GM19438 (cell line): ENCODE measurements around the gene GRIK4.

Experiments
- ATAC-seq: cut with Tn5 transposase; IDR thresholded peaks from one replicate; pipeline ENCODE4 v1.9.1; 2021; ENCODE audit warnings: low read depth; ENCODE audit not compliant: unreplicated experiment

GRIK4 gene

DNA sequence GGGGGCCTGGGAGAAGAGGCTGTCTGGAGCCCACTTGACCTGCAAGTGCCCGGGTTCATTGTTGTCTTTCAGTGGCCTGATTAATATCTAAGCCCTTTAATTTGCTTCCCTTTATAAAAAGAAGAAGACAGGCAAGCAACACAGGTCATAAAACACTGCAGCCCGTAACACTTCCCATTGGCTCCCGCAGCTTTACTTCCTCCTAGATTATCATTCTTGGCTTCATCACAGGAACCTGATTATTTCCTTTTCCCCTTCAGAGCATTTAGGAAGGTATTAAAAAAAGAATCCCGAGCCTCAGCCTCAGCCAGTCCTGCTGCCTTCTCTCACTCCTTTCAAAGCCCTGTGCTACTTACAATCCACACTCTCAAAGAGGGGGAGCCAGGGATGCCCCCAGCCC is 183.2 kb downstream of the GRIK4 start:
- ATAC-seq: no peak

DNA sequence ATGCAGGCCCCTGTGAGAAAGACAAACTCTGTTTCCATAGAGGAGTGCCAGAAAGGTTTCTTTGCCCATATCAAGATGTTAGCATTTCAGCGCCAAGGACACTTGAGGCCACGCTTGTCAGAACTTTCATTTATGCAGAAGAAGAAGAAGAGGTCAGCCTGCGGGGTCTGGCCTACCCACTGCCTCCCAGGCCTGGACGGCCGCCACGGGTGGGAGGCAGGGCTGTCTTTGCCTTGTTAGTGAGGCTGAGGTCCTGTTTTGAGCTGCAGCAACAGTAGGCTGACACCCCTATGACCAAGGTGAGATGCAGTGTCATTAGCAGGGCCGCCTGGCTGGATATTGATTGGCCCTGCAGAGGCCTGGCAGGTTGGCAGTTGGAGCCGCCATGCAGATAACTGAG is 183.9 kb downstream of the GRIK4 start:
- no peak for ATAC-seq

DNA sequence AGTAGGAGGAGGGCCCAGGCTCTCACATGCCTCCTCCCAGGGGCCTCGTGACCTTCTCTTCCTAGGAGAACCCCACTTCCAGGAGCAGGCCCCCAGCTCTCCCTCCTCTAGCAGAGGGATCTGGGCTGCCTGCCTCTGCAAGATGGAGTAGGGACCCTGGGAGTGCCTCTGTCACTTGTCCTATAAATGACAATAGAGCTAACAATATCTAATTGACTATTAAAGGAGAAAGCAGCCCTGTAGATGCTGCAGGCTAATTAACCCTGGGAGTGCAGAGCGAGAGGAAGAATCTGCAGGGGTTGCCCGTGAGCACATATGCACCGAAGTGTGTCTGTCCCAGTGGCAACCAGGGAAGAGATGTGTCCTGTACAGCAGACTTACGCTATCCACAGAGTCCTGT is 184.4 kb downstream of the GRIK4 start:
- no peak for ATAC-seq

DNA sequence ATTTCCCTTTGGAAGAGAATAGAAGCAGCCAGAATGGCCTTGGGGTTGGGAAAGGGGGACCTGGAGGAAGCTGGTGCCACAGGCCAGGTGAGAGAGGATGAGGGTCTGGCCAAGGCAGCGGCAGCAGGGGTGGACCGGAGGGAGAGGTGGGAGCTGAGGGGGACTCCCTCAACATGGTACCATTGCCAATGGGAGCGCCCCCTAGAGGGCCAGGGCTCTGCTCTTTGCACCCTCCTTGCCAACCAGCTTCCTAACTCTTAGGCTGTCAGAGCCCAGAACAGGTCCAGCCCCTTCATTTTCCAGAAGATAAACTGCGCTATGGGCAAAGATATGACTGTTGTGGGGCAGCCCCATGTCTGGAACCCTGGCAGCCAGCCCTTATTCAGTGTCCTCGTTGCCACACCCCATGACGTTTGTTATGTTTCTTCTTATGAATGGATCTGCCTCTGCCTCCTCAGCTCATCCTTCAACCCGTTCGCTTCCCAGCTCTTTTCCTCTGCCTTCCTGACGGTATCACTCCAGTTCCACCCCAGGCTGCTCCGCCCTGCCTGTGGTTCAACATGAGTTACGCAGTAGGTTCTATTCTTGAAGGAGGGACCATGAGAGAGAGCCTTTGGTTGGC is 185.2 kb downstream of the GRIK4 start:
- ATAC-seq: no peak

DNA sequence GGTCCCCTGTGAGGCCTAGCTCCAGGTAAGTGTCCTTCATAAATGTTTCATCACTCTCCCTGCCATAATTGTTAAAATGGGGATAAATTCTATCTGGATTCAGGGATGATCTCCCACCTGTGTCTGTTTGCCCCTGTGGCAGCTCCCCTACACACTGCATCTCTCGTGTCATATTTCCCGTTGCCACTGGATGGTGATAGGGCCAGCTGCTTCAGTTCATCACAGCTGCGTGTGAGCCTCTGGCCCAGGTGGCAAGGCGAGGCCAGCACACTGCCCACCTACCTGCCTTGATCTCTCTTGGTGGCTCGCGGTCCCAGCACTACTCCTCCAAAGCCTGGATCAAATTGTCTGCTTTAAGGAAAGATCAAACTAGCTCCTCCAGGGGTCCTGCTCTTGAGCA is 187.4 kb downstream of the GRIK4 start:
- no peak for ATAC-seq

DNA sequence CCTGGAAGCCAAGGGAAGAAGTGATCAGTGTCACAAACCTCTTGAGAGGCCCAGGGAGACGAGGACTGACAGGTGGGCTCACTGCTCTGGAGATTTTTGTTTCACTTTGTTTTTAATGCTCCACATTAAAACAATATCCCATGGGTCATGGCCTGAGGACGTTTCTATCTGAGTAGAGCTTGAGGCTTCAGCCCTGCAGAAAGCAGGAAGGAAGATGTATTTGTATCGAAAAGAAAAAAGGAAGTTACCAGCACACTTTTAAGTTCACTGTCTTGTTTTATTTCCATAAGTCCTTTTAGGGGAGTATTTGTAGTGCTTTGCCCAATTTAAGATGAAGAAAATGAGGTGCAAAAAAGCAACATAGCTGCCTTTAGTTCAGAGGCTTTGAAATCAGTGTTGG is 191.1 kb downstream of the GRIK4 start:
- no peak for ATAC-seq

DNA sequence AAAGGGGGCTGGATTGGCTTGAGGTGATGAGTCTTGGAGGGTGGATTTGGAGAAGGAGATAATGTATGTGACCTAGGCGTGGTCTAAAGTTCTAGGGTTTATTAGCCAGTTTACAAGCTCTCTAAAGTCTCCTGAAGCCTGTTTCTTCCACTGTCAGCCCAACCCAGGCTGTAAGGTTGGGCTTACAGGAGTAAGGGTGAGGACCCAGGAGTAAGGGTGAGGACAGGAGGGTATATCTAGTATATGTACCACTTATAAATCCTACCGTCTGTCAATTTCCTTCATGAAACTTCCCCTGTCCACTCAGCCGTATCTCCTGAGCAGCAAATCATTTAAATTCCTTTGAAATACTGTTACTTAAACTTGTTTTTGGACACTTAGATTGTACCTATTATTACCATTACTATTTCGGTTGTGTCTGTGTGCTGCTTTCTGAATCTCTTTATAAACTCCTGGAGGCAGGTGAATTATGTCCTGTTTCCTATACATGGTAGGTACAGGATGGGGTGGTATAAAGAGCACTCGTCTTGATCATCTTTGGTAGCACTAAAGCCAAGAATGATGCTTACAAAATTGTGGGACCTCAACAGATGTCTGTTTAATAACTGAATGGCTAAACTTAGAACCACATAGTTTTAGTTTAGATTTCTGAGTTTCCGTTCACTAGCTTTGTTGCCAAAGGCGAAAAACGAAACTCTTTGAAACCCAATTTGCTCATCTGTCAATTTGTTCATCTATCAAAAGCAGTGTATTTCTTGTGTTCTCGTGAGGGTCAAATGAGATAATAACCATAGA is 192.0 kb downstream of the GRIK4 start:
- ATAC-seq: peak; percentile 63

DNA sequence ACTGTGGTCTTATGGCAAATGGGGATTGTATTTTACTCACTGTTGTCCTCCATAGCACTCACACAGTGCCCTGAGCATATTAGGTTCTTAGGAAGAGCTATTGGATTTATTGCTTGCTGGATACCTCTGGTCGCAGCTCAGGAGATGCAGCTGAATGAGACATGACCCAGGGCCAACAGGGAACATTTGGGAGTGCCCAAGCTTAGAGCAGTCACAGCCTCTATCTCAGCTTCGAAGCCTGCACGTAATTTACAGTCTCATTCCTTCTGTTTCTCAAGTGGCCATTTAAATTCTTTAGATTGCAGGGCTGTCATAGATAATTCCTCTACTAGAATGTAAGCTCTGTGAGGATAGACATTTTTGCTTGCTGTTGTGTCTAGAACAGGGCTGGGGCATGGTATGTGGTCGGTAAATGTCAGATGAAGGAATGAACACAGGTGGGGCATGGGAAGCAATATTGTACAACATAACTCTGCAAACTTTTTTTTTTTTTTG is 192.8 kb downstream of the GRIK4 start:
- no peak for ATAC-seq

DNA sequence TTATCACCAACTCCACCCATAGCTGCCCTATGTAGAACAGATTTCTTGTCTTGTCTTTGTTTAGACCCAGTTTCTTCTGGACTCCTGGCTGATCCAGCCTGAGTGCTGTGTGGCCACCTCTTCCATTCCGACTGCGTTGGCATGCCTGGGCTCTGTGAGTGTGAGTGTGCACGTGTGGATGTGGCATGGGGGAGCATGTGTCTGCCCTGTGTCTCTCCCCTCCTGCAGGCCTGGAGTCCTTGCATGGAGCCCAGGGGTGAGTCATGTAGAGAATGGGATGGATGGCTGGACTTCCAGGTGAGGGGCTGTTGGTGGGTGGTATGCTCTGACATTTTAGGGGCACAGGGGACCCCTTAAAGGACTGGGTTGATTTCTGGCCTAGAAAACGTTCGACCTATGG is 194.7 kb downstream of the GRIK4 start:
- ATAC-seq: no peak

DNA sequence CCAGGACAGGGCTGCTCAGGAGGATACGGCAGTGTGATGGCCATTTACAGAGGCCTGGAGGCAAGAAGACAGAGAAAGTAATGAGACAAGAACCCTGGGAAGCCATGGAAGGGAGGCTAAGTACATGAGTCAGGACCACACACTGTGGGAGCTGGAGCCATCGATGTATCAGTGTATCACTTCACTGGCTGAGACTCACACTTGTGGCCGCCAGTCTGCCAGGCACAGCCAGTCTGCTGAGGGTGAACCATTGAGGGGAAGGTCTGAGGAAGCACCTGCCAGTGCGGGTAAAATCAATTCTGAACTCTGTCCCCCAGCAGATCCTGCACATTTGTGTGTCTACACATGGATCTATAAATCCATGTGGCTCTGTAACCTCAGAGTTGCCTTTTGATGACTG is 195.6 kb downstream of the GRIK4 start:
- no peak for ATAC-seq

DNA sequence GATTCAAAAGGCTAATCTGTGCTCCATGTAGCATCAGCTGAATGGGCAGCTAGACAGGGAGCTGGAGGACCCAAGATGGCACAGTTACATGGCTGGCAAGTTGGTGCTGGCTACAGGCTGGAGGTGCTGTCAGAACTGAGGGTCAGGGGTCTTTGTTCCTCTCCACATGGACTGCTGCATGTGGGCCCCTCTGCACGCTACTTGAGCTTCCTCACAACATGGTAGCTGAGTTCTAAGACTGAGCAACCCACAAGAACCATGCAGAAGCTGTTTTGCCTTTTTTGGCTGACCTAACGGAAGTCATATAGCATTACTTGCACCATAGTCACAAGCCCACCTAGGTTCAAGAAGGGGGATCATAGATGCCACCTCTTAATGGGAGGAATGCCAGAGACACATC is 196.1 kb downstream of the GRIK4 start:
- no peak for ATAC-seq

DNA sequence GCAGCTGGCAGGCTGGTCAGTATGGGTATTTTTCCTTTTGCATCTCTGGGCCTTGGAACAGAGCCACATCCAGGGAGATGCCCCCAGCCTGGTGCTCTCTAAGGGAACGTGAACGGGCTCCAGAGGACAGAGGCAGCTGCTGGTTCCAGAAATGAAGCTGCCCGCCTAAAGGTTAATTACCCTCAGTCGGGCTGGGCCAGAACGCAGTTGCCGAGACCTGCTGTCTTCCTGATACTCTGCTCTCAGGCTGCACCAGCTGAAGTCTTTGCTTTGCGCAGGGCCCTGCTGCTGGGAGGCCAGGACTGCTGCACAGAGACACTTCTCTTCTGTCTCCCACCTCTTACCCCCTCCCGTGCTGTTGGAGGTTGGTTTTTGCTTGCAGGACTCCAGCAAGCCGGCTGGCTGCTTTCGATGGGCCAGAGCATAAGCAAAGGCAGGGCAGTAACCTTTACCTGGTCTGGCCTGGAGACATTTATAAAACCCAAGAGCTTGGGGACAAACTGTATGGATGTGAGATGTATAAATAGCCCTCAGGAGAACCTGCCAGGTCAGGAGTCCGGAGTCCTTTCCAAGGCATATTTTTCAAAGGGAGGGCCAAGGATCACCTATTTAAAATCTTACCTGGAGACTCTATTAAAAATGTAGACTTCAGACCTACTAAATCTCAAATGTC is 197.1 kb downstream of the GRIK4 start:
- no peak for ATAC-seq

DNA sequence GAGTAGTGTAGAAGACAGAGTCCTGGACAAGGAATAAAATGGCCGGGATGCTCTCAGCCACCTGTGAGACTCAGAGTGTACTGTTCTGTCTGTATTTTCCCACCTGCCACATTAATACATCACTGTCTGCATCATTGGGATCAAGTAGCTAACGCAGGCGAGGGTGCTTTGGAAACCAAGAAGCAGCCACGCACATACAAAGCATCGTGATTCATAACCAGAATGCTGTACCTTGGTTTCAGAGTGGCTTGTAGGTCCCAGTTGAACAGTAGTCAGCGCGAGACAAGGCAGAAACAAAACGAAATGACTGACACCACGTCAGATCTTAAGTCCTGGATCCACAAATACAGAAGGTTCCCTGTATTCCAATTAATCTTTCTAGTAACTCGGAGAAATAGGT is 198.3 kb downstream of the GRIK4 start:
- peak; percentile 85 for ATAC-seq

DNA sequence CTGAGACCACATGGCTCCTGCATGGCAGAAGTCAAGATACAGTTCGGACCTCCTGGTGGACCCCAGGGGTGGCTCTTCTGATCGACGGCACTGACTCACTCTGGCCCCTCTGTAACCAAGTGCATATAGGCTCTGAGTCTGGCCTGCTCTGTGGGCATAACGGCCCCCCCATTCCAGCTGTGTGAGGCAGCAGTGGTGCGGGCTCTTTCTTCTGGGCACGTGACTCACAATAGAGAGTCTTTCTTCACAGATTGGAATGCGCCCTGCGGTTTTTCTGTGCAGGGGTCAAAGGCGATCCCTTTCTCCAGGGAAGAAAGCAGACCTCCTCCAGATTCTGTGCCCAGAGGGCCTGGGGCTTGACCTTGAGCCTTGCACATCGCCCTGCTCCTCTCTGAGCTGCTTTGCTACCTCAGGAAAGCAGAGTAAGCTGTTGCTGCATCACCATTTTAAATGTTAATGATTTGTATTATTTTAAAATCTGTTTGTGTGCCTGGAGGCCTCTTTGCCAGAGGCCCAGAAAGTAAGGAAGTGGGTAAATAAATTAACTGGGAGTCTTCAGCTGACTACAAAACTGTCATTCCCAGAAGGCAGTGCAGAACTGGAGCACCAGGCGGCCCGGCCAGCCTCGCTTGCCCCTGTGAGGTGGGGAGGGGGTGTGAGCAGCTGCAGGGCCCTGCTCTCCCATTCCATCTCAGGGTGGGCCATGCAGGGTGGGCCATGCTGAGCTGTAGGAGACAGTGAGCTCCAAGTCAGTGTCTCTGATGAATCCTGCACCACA is 199.0 kb downstream of the GRIK4 start:
- no peak for ATAC-seq

DNA sequence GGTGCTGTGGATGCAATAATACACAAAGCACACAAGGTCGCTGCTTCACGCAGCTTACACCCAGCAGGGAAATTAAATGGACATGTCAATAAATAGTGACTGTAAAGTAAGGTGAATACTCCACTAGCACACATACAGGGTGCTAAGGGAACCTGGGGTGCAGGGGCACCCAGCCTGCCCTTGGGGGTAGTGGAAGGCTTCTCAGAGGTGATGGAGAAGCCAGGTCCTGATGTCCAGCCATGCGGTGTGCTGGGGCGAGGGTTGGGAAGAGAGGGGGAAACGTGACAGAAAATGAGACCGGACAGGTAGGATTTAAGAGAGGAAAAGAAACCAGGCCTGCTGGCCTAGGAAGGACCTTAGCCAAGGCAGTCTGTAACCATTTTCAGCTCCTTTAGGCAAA is 200.5 kb downstream of the GRIK4 start:
- no peak for ATAC-seq

DNA sequence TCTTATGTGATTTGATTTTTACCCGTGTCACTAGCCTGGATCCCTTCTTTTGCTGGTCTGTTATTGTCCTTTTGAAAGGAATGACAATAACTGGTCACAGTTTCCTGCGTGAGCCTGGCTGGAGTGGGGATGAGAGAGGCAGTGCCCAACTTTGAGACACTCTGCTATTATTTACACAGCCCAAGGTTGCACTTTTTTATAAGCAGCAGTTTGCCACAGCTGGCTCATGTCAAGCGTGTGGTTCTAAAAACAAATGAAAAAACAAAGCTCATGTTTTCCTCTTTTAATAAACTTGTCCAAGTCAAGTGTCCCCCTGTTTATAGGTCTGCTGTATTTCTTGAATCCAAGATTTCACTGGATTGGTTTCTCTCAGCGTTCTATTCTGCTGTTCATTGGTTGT is 201.3 kb downstream of the GRIK4 start:
- no peak for ATAC-seq

DNA sequence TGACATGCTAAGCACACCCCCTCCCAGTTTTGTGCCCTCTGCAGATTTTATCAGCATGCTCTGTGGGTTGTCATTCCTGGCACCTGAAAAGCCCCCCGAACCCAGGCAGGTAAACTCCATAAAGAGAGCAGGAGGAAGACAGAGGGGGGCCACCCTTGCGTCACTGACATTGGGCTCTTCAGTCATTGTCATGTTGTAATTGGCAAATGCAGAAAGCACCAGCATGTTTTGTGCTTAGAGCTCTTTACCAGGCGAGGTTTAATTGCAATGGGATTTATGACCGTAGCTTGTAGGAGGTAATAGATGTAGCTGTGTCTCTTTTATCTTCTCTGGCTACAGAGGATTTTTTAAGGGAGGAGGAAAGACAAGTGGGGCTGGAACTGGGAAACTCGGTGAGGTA is 201.7 kb downstream of the GRIK4 start:
- ATAC-seq: no peak

DNA sequence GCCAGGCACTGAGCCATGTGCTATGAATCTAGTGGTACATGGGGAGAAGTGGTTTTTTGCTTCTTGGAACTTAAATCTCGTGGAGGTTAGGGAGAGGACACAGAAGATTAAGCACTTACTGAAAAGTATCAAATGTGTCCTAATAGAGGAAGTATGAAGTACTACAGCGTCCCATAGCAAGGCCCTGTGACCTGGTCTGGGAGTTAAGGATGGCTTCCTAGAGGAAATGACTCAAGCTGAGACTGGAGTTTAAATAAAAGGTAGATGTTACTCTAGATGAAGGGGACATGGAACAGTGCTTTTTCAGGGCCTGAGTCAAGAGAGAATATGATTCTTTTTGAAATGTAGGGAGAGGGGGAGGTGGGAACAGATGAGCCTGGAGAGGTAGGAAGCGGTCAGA is 202.9 kb downstream of the GRIK4 start:
- ATAC-seq: no peak

DNA sequence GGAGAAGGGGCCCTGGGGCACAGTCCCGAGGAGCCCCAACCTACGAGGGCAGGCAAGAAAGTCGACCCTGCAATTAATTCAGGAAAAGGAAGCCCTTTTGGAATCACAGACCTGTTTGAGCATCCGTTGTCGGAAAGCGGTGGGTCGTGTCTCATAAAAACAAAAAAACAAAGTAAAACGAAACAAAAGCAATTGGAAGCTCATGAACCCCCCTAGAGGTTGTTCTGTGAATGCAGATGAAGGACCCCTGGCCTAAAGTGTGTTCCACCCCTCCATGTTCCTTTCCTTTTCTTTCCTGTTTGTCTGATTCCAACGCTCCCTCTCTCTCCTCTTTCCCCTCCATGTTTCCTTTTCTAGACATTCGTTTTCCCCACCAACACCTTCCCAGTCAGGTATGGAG is 203.7 kb downstream of the GRIK4 start:
- ATAC-seq: no peak

DNA sequence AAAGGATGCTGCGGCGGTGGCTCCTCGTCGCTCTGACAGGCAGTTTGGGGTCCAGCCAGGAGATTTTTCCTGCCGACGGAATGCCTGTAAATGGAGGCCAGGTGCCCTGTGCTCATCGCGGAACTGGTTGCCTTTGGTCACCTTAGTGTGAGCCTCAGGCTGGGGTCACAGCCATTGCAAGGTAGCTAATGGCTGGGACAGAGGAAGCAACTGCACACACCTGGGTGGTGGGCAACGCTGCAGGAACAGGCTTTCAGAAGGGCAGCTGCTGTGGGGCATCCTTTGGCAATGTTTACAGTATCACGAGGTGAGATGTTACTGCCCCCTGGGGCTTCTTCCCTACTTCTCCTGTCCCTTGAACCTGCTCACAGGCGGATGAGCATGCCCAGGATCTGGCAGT is 205.5 kb downstream of the GRIK4 start:
- ATAC-seq: no peak

DNA sequence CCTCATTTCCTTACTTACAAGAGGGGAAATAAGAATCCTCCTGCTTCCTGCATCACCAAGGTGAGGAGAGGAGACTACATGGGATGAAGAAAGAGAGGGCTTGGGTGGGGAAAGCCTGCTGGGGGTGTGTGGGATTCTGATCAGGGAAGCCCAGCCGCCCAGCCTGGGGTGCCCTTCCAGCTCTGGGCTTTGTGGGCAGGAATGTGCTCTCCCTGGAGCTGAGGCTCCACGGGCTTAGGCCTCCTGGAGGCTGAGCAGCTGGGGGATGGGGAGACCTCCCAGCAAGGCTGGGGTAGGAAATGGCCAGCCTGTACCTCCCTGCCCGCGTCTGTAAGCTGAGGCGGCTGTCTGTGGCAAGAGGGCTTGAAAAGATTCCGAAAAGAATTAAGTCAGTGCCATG is 206.1 kb downstream of the GRIK4 start:
- ATAC-seq: no peak
